ENCODE results near the gene UPK2.

The UPK2 gene

GRCh38 chr11:118956094-118956846, at the start of gene UPK2:
Gene UPK2, plus strand, starts transcription at chr11:118956298. Its CDS starts 53 bp downstream, at chr11:118956351.
- peak; percentile 33 for DNase-seq (ENCODE audit: low read depth)

GRCh38 chr11:118907051-118908042, 48.8 kb upstream of the UPK2 start:
- DNase-seq (ENCODE audit: low read depth): no peak

- no peak for DNase-seq (ENCODE audit: low read depth)
Measured at GRCh38 chr11:118908264-118908663, 47.8 kb upstream of the UPK2 start.

- no peak for DNase-seq (ENCODE audit: low read depth)
Measured at GRCh38 chr11:118908901-118909618, 47.0 kb upstream of the UPK2 start.

- no peak for DNase-seq (ENCODE audit: low read depth)
Measured at GRCh38 chr11:118909619-118910308, 46.3 kb upstream of the UPK2 start.

- DNase-seq (ENCODE audit: low read depth): no peak
Measured at GRCh38 chr11:118910309-118911112, 45.6 kb upstream of the UPK2 start.

GRCh38 chr11:118911113-118911879, 44.8 kb upstream of the UPK2 start:
- no peak for DNase-seq (ENCODE audit: low read depth)

GRCh38 chr11:118911880-118912741, 44.0 kb upstream of the UPK2 start:
- no peak for DNase-seq (ENCODE audit: low read depth)

GRCh38 chr11:118912742-118913410, 43.2 kb upstream of the UPK2 start:
- no peak for DNase-seq (ENCODE audit: low read depth)

- no peak for DNase-seq (ENCODE audit: low read depth)
Measured at GRCh38 chr11:118913411-118914125, 42.5 kb upstream of the UPK2 start.

- DNase-seq (ENCODE audit: low read depth): no peak
Measured at GRCh38 chr11:118914178-118914918, 41.8 kb upstream of the UPK2 start.

GRCh38 chr11:118914987-118915386, 41.1 kb upstream of the UPK2 start:
- no peak for DNase-seq (ENCODE audit: low read depth)

GRCh38 chr11:118915396-118915795, 40.7 kb upstream of the UPK2 start:
- no peak for DNase-seq (ENCODE audit: low read depth)

- DNase-seq (ENCODE audit: low read depth): no peak
Measured at GRCh38 chr11:118915941-118916841, 39.9 kb upstream of the UPK2 start.

GRCh38 chr11:118916842-118917388, 39.2 kb upstream of the UPK2 start:
- DNase-seq (ENCODE audit: low read depth): no peak
